Naive thymus-derived CD4-positive, alpha-beta T cell (primary cell): ENCODE data around the gene BBS9. TPM values are rescaled to one million over a fixed set of nuclear protein-coding genes. Genes with fewer than 3 reads are reported as not detected.
"Not testable (repeated sequence)": the region's sequence is repeated elsewhere in the genome, so short reads cannot be mapped to it uniquely, and the experiment has no call there.

Experiments used
- ATAC-seq: fragments of 150-1000 bp; cut with Tn5 transposase; 2 replicates; pipeline ENCODE4 v1.10.0; 2021; ENCODE audit warnings: mild to moderate bottlenecking, moderate library complexity
- CTCF ChIA-PET: fragments of 350-600 bp; sonication (Branson Sonifier 250); formaldehyde crosslinking; loops from one replicate; lab custom pipeline; 2021; ENCODE audit warnings: antibody characterized with exemption; lab: Charles Lee
- POLR2A ChIA-PET: fragments of 350-600 bp; sonication (Branson Sonifier 250); formaldehyde crosslinking; loops from one replicate; lab custom pipeline; 2021; ENCODE audit warnings: antibody characterized with exemption, inconsistent platforms; lab: Charles Lee
- DNase-seq, 9 donors: peaks; one replicate each; pipeline versions ENCODE4 v3.0.0 to v3.0.0-alpha.2; 2020 to 2022; ENCODE audit warnings: mixed read lengths in 1 of 9
- H3K27ac ChIP-seq: one replicate; pipeline ENCODE4 v1.7.0; 2013; ENCODE audit warnings: mild to moderate bottlenecking, low read depth, low read length, moderate library complexity
- H3K27me3 ChIP-seq, 2 donors: one replicate each; pipeline ENCODE4 v1.7.0; 2013; ENCODE audit warnings: low read length in 2 of 2, mild to moderate bottlenecking in 2 of 2, moderate library complexity in 2 of 2; ENCODE audit not compliant: control insufficient read depth in 2 of 2, insufficient read depth in 2 of 2
- H3K36me3 ChIP-seq, 3 experiments: 1 replicate in 2 of 3; 2 replicates in 1 of 3; pipeline ENCODE4 v1.7.0; 2013; ENCODE audit warnings: low read length in 3 of 3, mild to moderate bottlenecking in 3 of 3, moderate library complexity in 1 of 3; ENCODE audit not compliant: insufficient read depth in 3 of 3, control insufficient read depth in 2 of 3
- H3K4me1 ChIP-seq, 2 donors: one replicate each; pipeline ENCODE4 v1.7.0; 2013; ENCODE audit warnings: low read length in 2 of 2, mild to moderate bottlenecking in 2 of 2, moderate library complexity in 1 of 2; ENCODE audit not compliant: control insufficient read depth in 2 of 2, insufficient read depth in 2 of 2
- H3K4me3 ChIP-seq: 2 replicates; pipeline ENCODE4 v1.7.0; 2013; ENCODE audit warnings: mild to moderate bottlenecking, low read length
- H3K9me3 ChIP-seq, 3 experiments: 1 replicate in 2 of 3; 2 replicates in 1 of 3; pipeline ENCODE4 v1.7.0; 2013; ENCODE audit warnings: low read length in 3 of 3; ENCODE audit not compliant: control insufficient read depth in 2 of 3
- H3K27ac Mint-ChIP-seq, 9 donors: one replicate each; pipeline ENCODE4 v1.8.0; 2020 to 2022; ENCODE audit warnings: mixed read lengths in 9 of 9, mild to moderate bottlenecking in 8 of 9, moderate library complexity in 5 of 9, inconsistent platforms in 2 of 9
- H3K27me3 Mint-ChIP-seq, 5 donors: one replicate each; pipeline ENCODE4 v1.8.0; 2021 to 2022; ENCODE audit warnings: mixed read lengths in 5 of 5, mild to moderate bottlenecking in 1 of 5
- H3K36me3 Mint-ChIP-seq, 5 donors: one replicate each; pipeline ENCODE4 v1.8.0; 2020 to 2022; ENCODE audit warnings: mixed read lengths in 5 of 5, mild to moderate bottlenecking in 3 of 5, inconsistent platforms in 1 of 5
- H3K4me1 Mint-ChIP-seq, 7 donors: one replicate each; pipeline ENCODE4 v1.8.0; 2020 to 2022; ENCODE audit warnings: mixed read lengths in 7 of 7, mild to moderate bottlenecking in 3 of 7, inconsistent platforms in 1 of 7
- H3K4me3 Mint-ChIP-seq, 10 donors: one replicate each; pipeline ENCODE4 v1.8.0; 2020 to 2022; ENCODE audit warnings: mild to moderate bottlenecking in 10 of 10, mixed read lengths in 10 of 10, moderate library complexity in 6 of 10, inconsistent platforms in 2 of 10
- H3K9me3 Mint-ChIP-seq, 11 donors: one replicate each; pipeline ENCODE4 v1.8.0; 2020 to 2022; ENCODE audit warnings: mixed read lengths in 11 of 11, mild to moderate bottlenecking in 4 of 11, inconsistent platforms in 1 of 11, moderate library complexity in 1 of 11
- intact Hi-C, 2 donors: fragments of 100-400 bp; cut with micrococcal nuclease; formaldehyde crosslinking; loops; one replicate each; pipeline ENCODE4 v1.15.1; 2023
- polyA plus RNA-seq, 2 donors: library from polyadenylated mRNA; unstranded; fragments of 300-500 nt; fragmentation: Illumina TruSeq; gene quantifications; one replicate each; pipeline ENCODE4 v1.2.3, GENCODE V29; 2021
- total RNA-seq, 6 experiments: library from RNA in 5 of 6; stranded (reverse) in 5 of 6; gene quantifications; 1 replicate in 5 of 6; 2 replicates in 1 of 6; pipeline ENCODE4 v1.2.3 and lab custom pipeline; 2021 to 2026

Gene BBS9
- total and polyA plus RNA-seq, 7 experiments from 2014 or later: 11.1 to 31.0 (median 23.2) TPM

DNA sequence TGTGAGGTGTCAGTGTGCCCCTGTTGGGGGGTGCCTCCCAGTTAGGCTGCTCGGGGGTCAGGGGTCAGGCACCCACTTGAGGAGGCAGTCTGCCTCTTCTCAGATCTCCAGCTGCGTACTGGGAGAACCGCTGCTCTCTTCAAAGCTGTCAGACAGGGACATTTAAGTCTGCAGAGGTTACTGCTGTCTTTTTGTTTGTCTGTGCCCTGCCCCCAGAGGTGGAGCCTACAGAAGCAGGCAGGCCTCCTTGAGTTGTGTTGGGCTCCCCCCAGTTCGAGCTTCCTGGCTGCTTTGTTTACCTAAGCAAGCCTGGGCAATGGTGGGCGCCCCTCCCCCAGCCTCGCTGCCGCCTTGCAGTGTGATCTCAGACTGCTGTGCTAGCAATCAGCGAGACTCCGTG is 397.6 kb downstream of the BBS9 start:
- H3K9me3 Mint-ChIP-seq, H3K9me3 ChIP-seq, intact Hi-C loops, H3K4me1 Mint-ChIP-seq, H3K27ac ChIP-seq, CTCF ChIA-PET, H3K4me3 ChIP-seq, H3K4me1 ChIP-seq, H3K27me3 Mint-ChIP-seq, H3K36me3 ChIP-seq, POLR2A ChIA-PET, H3K4me3 Mint-ChIP-seq, H3K27me3 ChIP-seq, DNase-seq, H3K27ac Mint-ChIP-seq, ATAC-seq: not testable (repeated sequence)
- peaks cover 0 to 27% (median 18%) of the 10 kb centered on the region in 5 donors for H3K36me3 Mint-ChIP-seq

- H3K27ac ChIP-seq, H3K4me1 Mint-ChIP-seq, intact Hi-C loops, H3K4me1 ChIP-seq, H3K27me3 Mint-ChIP-seq, H3K27ac Mint-ChIP-seq, H3K4me3 ChIP-seq, CTCF ChIA-PET, H3K9me3 ChIP-seq, POLR2A ChIA-PET, H3K36me3 ChIP-seq, DNase-seq, H3K27me3 ChIP-seq, H3K4me3 Mint-ChIP-seq, H3K9me3 Mint-ChIP-seq, ATAC-seq: not testable (repeated sequence)
- H3K36me3 Mint-ChIP-seq: peaks cover 0 to 31% (median 22%) of the 10 kb centered on the region in 5 donors
Measured at GRCh38 chr7:33527613-33528012, 398.2 kb downstream of the BBS9 start.

- no peaks in the 10 kb centered on the region for H3K27me3 Mint-ChIP-seq
- no peak overlapping the region for H3K27ac ChIP-seq
- peaks cover 0 to 3% (median 0%) of the 10 kb centered on the region in 3 experiments for H3K36me3 ChIP-seq
- no peak overlapping the region for H3K4me3 Mint-ChIP-seq
- ChIA-PET CTCF (interaction anchor here (0.6 kb wide), 1 partner anchor 97 kb away, joined by 3 read pairs; no protein-coding TSS in a partner anchor), POLR2A (no interaction called here)
- no peak overlapping the region for H3K4me3 ChIP-seq
- no peaks in the 10 kb centered on the region for H3K9me3 ChIP-seq
- H3K4me1 Mint-ChIP-seq: peaks cover 0 to 2% (median 0%) of the 10 kb centered on the region in 7 donors
- no peak overlapping the region for H3K27ac Mint-ChIP-seq
- H3K4me1 ChIP-seq: no peaks in the 10 kb centered on the region
- peaks cover 0 to 10% (median 0%) of the 10 kb centered on the region in 11 donors for H3K9me3 Mint-ChIP-seq
- peaks cover 0 to 46% (median 37%) of the 10 kb centered on the region in 5 donors for H3K36me3 Mint-ChIP-seq
- H3K27me3 ChIP-seq: no peaks in the 10 kb centered on the region
- intact Hi-C loops: no loop called here
- no peak for DNase-seq
- ATAC-seq: no peak
Measured at GRCh38 chr7:33529070-33529469, 399.7 kb downstream of the BBS9 start.

GRCh38 chr7:33530664-33531063 is 401.3 kb downstream of the BBS9 start:
- H3K27me3 Mint-ChIP-seq: no peaks in the 10 kb centered on the region
- Histone ChIP-seq H3K9me3 (no peaks in the 10 kb centered on the region), H3K4me1 (no peaks in the 10 kb centered on the region), H3K36me3 (peaks cover 0 to 11% (median 0%) of the 10 kb centered on the region in 3 experiments), H3K27me3 (no peaks in the 10 kb centered on the region), H3K4me3 (no peak overlapping the region), H3K27ac (no peak overlapping the region)
- intact Hi-C loops: no loop called here
- DNase-seq (no peak), ATAC-seq (no peak)
- H3K27ac Mint-ChIP-seq: no peak overlapping the region
- ChIA-PET POLR2A (no interaction called here), CTCF (no interaction called here)
- peaks cover 0 to 62% (median 53%) of the 10 kb centered on the region in 5 donors for H3K36me3 Mint-ChIP-seq
- peaks cover 0 to 4% (median 0%) of the 10 kb centered on the region in 7 donors for H3K4me1 Mint-ChIP-seq
- H3K9me3 Mint-ChIP-seq: peaks cover 0 to 6% (median 3%) of the 10 kb centered on the region in 11 donors
- no peak overlapping the region for H3K4me3 Mint-ChIP-seq

DNA sequence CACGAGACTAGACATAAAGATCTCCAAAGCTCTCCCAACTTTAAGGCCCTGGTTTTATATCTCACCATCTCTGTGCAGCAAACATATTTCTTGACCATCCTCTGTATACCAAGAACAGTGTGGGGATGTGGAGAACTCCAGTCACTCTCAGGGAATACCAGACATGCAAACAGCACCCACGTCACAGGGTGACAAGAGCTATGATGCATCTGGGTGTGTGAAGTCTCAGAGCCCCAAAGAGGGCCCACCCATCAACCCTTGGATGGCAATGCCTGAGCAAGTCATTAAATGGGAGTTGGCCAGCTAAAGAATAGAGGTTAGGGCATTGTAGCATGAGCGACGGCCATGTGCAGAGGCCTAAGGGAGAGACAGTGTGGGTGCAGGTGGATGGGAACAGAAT is 402.5 kb downstream of the BBS9 start:
- Mint-ChIP-seq H3K27ac (no peak overlapping the region), H3K27me3 (no peaks in the 10 kb centered on the region), H3K4me3 (no peak overlapping the region), H3K9me3 (peaks cover 0 to 11% (median 4%) of the 10 kb centered on the region in 11 donors), H3K36me3 (peaks cover 0 to 68% (median 62%) of the 10 kb centered on the region in 5 donors), H3K4me1 (peaks cover 0 to 9% (median 0%) of the 10 kb centered on the region in 7 donors)
- DNase-seq: no peak
- Histone ChIP-seq H3K4me1 (no peaks in the 10 kb centered on the region), H3K27ac (no peak overlapping the region), H3K36me3 (peaks cover 0 to 16% (median 0%) of the 10 kb centered on the region in 3 experiments), H3K4me3 (no peak overlapping the region), H3K27me3 (no peaks in the 10 kb centered on the region), H3K9me3 (no peaks in the 10 kb centered on the region)
- intact Hi-C loops: no loop called here
- no peak for ATAC-seq
- POLR2A ChIA-PET: no interaction called here
- CTCF ChIA-PET: no interaction called here

GRCh38 chr7:33534833-33535232 is 405.5 kb downstream of the BBS9 start:
- H3K27me3 Mint-ChIP-seq: no peaks in the 10 kb centered on the region
- ChIA-PET POLR2A (no interaction called here), CTCF (no interaction called here)
- no peak for DNase-seq
- no peak for ATAC-seq
- H3K4me3 Mint-ChIP-seq: no peak overlapping the region
- Histone ChIP-seq H3K36me3 (peaks cover 0 to 16% (median 0%) of the 10 kb centered on the region in 3 experiments), H3K4me3 (no peak overlapping the region), H3K9me3 (peaks cover 0 to 4% (median 0%) of the 10 kb centered on the region in 3 experiments), H3K4me1 (no peaks in the 10 kb centered on the region), H3K27me3 (no peaks in the 10 kb centered on the region), H3K27ac (no peak overlapping the region)
- H3K4me1 Mint-ChIP-seq: peaks cover 0 to 9% (median 0%) of the 10 kb centered on the region in 7 donors
- peaks cover 0 to 40% (median 16%) of the 10 kb centered on the region in 11 donors for H3K9me3 Mint-ChIP-seq
- peaks cover 0 to 87% (median 84%) of the 10 kb centered on the region in 5 donors for H3K36me3 Mint-ChIP-seq
- H3K27ac Mint-ChIP-seq: peak overlapping the region in 1 of 9 donors; percentile 1
- intact Hi-C loops: no loop called here

- peaks cover 0 to 9% (median 0%) of the 10 kb centered on the region in 7 donors for H3K4me1 Mint-ChIP-seq
- H3K4me3 Mint-ChIP-seq: no peak overlapping the region
- H3K27me3 Mint-ChIP-seq: no peaks in the 10 kb centered on the region
- no peaks in the 10 kb centered on the region for H3K4me1 ChIP-seq
- ATAC-seq (no peak), DNase-seq (no peak)
- H3K27me3 ChIP-seq: no peaks in the 10 kb centered on the region
- H3K36me3 Mint-ChIP-seq: peaks cover 0 to 92% (median 89%) of the 10 kb centered on the region in 5 donors
- H3K4me3 ChIP-seq: no peak overlapping the region
- peaks cover 0 to 4% (median 0%) of the 10 kb centered on the region in 3 experiments for H3K9me3 ChIP-seq
- H3K9me3 Mint-ChIP-seq: peaks cover 5 to 52% (median 21%) of the 10 kb centered on the region in 11 donors
- CTCF ChIA-PET: no interaction called here
- peaks cover 0 to 16% (median 0%) of the 10 kb centered on the region in 3 experiments for H3K36me3 ChIP-seq
- intact Hi-C loops: no loop called here
- no peak overlapping the region for H3K27ac ChIP-seq
- peak overlapping the region in 1 of 9 donors; percentile 5 for H3K27ac Mint-ChIP-seq
- POLR2A ChIA-PET: no interaction called here
Measured at GRCh38 chr7:33535989-33536388, 406.6 kb downstream of the BBS9 start.
